BLaER1 treated with 17β-estradiol and CSF1 and Interleukin-3, amounts not matched to agents 10 nM and 100 nM (cell line): ENCODE data around the gene RTF1.
"Not testable (repeated sequence)": the region's sequence is repeated elsewhere in the genome, so short reads cannot be mapped to it uniquely, and the experiment has no call there.

ENCODE experiments used
- H3K27ac ChIP-seq, 11 experiments: shearing (Covaris generic); formaldehyde crosslinking; 2 replicates each; pipeline ENCODE4 v1.8.1; 2022
- H3K27me3 ChIP-seq, 11 experiments: shearing (Covaris generic); formaldehyde crosslinking; 2 replicates each; pipeline ENCODE4 v1.8.1; 2022
- H3K36me3 ChIP-seq, 11 experiments: shearing (Covaris generic); formaldehyde crosslinking; 2 replicates each; pipeline ENCODE4 v1.8.1; 2022
- H3K4me1 ChIP-seq, 10 experiments: shearing (Covaris generic); formaldehyde crosslinking; 2 replicates each; pipeline ENCODE4 v1.8.1; 2022
- H3K4me2 ChIP-seq, 11 experiments: shearing (Covaris generic); formaldehyde crosslinking; 2 replicates each; pipeline ENCODE4 v1.8.1; 2022
- H3K4me3 ChIP-seq, 10 experiments: shearing (Covaris generic); formaldehyde crosslinking; 2 replicates each; pipeline ENCODE4 v1.8.1; 2022
- H3K9ac ChIP-seq, 11 experiments: shearing (Covaris generic); formaldehyde crosslinking; 2 replicates each; pipeline ENCODE4 v1.8.1; 2022
- H3K9me3 ChIP-seq, 11 experiments: shearing (Covaris generic); formaldehyde crosslinking; replicated peaks in 1 of 11; 2 replicates each; pipeline ENCODE4 v1.8.1; 2022
- H4K20me1 ChIP-seq, 11 experiments: shearing (Covaris generic); formaldehyde crosslinking; 2 replicates each; pipeline ENCODE4 v1.8.1; 2022
- Cebpa-rat ChIP-seq, 11 experiments: shearing (Covaris generic); IDR thresholded peaks; 2 replicates each; pipeline ENCODE4 v1.8.1; 2022

RTF1 gene

DNA sequence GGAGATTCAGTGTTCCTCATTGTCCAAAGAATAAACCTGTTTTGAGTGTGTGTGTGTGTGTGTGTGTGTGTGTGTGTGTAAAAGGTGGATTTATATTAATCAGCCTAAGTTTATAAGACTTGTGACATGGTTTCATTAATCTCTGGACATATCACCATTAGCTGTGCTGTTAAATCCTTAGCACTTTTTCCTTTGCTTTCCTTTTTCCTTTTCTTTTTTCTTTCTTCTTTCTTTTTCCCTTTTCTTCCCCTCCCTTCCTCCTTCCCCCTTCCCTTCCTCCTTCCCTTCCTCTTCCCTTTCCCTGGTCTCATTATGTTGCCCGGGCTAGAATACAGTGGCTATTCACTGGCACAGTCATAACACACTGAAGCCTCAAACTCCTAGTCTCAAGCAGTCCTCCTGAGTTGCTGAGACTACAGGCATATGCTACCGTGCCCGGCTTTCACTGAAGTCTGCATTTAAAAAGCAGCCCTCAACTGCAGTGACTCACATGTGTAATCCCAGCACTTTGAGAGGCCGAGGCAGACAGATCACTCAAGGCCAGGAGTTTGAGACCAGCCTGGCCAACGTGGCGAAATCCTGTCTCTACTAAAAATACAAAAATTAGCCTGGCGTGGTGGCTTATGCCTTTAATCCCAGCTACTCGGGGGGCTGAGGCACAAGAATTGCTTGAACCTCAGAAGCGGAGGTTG is 48.1 kb downstream of the RTF1 start:
- no peaks in the 10 kb centered on the region for H3K9me3 ChIP-seq
- H3K4me1 ChIP-seq = peaks cover 7 to 14% (median 11%) of the 10 kb centered on the region in 10 experiments; a peak in 18 of 20 replicates
- peaks cover 88 to 100% (median 97%) of the 10 kb centered on the region in 11 experiments for H3K36me3 ChIP-seq
- no peak overlapping the region for H3K9ac ChIP-seq
- H3K27me3 ChIP-seq = no peaks in the 10 kb centered on the region
- no peak for TF ChIP-seq Cebpa-rat (IDR thresholded peaks at IDR 0.05)
- peaks cover 19 to 76% (median 49%) of the 10 kb centered on the region in 11 experiments; a peak in 18 of 22 replicates for H4K20me1 ChIP-seq
- no peak overlapping the region for H3K4me3 ChIP-seq
- H3K27ac ChIP-seq = no peak overlapping the region
- no peak overlapping the region for H3K4me2 ChIP-seq

DNA sequence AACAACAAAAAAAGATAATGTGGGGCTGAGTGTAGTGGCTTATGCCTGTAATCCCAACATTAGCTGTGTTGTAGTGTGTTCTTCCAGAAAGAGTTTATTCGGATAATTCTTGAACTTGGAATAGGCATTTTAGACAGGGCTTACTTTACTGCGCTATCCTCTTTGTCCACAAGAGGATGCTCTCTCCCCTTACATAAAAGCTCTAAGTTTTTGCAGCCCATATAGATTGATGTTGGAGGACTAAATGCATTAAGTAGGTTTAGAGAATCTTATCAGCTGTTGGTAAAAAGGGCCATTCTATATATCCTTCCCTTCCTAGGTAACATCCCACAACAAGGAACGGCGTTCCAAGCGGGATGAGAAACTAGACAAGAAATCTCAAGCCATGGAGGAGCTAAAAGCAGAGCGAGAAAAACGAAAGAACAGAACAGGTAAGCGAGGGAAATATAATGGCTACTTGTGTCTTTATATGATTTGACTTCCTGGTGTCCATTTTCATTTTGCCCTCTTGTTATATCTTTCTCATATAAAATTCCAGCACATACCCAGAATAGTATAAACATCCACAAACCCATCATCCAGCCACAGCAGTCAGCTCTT is 49.0 kb downstream of the RTF1 start:
- H3K9ac ChIP-seq = no peak overlapping the region
- peaks cover 88 to 100% (median 97%) of the 10 kb centered on the region in 11 experiments for H3K36me3 ChIP-seq
- peaks cover 19 to 76% (median 49%) of the 10 kb centered on the region in 11 experiments; a peak in 18 of 22 replicates for H4K20me1 ChIP-seq
- H3K9me3 ChIP-seq = no peaks in the 10 kb centered on the region
- TF ChIP-seq Cebpa-rat (IDR thresholded peaks at IDR 0.05) = no peak
- H3K4me3 ChIP-seq = no peak overlapping the region
- no peaks in the 10 kb centered on the region for H3K27me3 ChIP-seq
- no peak overlapping the region for H3K4me2 ChIP-seq
- H3K4me1 ChIP-seq = peaks cover 7 to 14% (median 11%) of the 10 kb centered on the region in 10 experiments; a peak in 18 of 20 replicates
- no peak overlapping the region for H3K27ac ChIP-seq

DNA sequence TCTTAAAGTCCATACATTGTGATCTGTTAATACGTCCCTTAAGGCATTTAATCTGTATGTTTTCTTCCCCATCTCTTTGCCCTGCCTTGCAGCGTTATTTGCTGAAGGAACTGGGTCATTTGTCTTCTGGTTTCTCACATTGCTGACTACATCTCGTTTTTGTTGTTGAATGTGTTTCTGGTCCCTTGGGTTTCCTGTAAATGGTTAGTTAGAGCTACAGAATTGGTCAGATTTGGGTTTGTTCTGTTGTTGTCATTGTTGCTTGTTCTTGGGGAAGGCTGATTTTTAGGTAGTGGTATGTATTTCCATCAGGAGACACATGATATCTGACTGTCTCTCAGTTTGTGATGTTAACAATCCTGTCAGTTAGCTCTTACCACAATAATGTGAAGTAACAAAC is 49.8 kb downstream of the RTF1 start:
- H3K4me1 ChIP-seq = peaks cover 6 to 11% (median 9%) of the 10 kb centered on the region in 10 experiments; a peak in 18 of 20 replicates
- no peak overlapping the region for H3K9ac ChIP-seq
- no peaks in the 10 kb centered on the region for H3K27me3 ChIP-seq
- H3K4me3 ChIP-seq = no peak overlapping the region
- H4K20me1 ChIP-seq = peaks cover 18 to 69% (median 44%) of the 10 kb centered on the region in 11 experiments; a peak in 18 of 22 replicates
- no peaks in the 10 kb centered on the region for H3K9me3 ChIP-seq
- no peak overlapping the region for H3K4me2 ChIP-seq
- TF ChIP-seq Cebpa-rat (IDR thresholded peaks at IDR 0.05) = no peak
- H3K36me3 ChIP-seq = peaks cover 88 to 100% (median 98%) of the 10 kb centered on the region in 11 experiments
- H3K27ac ChIP-seq = no peak overlapping the region

DNA sequence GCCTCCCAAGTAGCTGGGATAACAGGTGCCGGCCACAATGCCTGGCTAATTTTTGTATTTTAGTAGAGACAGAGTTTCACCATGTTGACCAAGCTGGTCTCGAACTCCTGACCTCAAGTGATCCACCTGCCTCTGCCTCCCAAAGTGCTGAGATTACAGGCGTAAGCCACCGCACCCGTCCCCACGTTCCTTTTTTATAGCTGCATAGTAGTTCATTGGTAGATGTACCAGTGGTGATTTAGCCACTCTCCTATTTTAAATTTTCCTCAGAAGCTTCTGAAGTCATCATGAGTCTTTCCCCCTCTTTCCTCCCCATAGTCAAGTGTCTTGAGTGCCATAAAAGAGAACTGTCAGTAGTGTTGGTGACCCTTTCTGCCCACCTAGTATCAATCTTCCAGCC is 52.7 kb downstream of the RTF1 start:
- not testable (repeated sequence) for H3K9me3 ChIP-seq, H3K9ac ChIP-seq, H3K4me1 ChIP-seq, H3K27ac ChIP-seq, H3K4me3 ChIP-seq, H3K4me2 ChIP-seq, H3K27me3 ChIP-seq
- peaks cover 91 to 100% (median 99%) of the 10 kb centered on the region in 11 experiments for H3K36me3 ChIP-seq
- H4K20me1 ChIP-seq = peaks cover 11 to 42% (median 19%) of the 10 kb centered on the region in 11 experiments; a peak in 14 of 22 replicates

DNA sequence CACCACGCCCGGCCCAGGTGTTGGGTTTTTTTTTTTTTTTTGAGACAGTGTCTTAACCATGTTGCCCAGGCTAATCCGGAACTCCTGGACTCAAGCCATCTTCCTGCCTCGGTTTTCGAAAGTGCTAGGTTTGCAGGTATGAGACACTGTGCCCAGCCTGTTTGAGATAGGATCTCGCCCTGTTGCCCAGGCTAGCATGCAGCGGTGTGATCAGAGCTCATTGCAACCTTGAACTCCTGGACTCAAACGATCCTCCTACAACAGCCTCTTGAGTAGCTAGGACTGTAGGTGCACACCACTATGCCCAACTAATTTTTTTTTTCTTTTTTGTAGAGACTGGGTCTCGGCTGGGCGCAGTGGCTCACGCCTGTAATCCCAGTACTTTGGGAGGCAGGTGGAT is 56.5 kb downstream of the RTF1 start:
- no peak overlapping the region for H3K4me2 ChIP-seq
- H3K4me1 ChIP-seq = 0 out of 20 replicates have a peak, but pooled peaks cover 0 to 5% (median 0%) of the 10 kb centered on the region in 10 experiments
- no peak for TF ChIP-seq Cebpa-rat (IDR thresholded peaks at IDR 0.05)
- H3K4me3 ChIP-seq = no peak overlapping the region
- no peaks in the 10 kb centered on the region for H3K27me3 ChIP-seq
- peaks cover 0 to 14% (median 0%) of the 10 kb centered on the region in 11 experiments; a peak in 5 of 22 replicates for H4K20me1 ChIP-seq
- no peaks in the 10 kb centered on the region for H3K9me3 ChIP-seq
- no peak overlapping the region for H3K27ac ChIP-seq
- no peak overlapping the region for H3K9ac ChIP-seq
- H3K36me3 ChIP-seq = peaks cover 98 to 100% (median 100%) of the 10 kb centered on the region in 11 experiments

DNA sequence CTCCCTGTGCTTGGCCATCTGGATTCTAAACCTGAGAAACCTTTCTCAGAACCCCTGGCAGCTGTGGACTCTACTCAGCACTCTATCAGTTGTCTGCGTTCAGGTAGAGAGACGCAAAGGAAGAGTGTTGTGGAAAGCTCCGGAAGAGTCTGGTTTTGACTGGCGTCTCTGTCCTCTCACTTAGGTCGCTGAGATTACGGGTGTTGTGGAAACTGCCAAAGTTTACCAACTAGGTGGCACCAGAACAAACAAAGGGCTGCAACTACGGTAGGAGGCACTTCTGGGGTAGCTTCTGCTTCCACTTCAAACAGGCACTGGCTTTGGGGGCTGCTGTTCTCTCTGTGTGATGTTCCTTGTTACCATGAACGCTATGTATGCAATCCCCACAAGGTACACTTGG is 57.5 kb downstream of the RTF1 start:
- Histone ChIP-seq H4K20me1 (peaks cover 0 to 13% (median 0%) of the 10 kb centered on the region in 11 experiments; a peak in 4 of 22 replicates), H3K9ac (no peak overlapping the region), H3K4me2 (no peak overlapping the region), H3K27ac (no peak overlapping the region), H3K27me3 (no peaks in the 10 kb centered on the region), H3K4me3 (no peak overlapping the region), H3K36me3 (peaks cover 98 to 100% (median 100%) of the 10 kb centered on the region in 11 experiments), H3K9me3 (no peaks in the 10 kb centered on the region), H3K4me1 (0 out of 20 replicates have a peak, but pooled peaks cover 0 to 5% (median 0%) of the 10 kb centered on the region in 10 experiments)
- no peak for TF ChIP-seq Cebpa-rat (IDR thresholded peaks at IDR 0.05)

DNA sequence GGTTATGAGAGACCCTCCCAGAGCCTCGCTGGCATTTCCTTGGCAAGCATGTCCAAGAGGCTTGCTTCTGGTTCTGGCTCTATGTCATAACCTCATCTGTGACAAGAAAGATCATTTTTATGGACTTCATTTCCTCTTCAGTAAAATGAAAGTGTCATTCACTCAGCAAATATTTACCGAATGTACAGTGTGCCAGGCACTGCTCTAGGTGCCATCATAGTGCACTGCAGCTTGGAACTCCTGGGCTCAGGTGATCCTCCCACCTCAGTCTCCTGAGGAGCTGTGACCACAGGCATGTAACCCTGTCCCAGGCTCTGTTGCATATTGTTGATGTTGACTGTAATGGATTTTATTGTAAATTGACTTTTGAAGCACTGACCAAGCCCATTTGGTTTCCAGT is 58.0 kb downstream of the RTF1 start:
- Histone ChIP-seq H3K27ac (no peak overlapping the region), H3K4me3 (no peak overlapping the region), H3K36me3 (peaks cover 98 to 100% (median 100%) of the 10 kb centered on the region in 11 experiments), H3K9me3 (no peaks in the 10 kb centered on the region), H3K9ac (no peak overlapping the region), H3K27me3 (no peaks in the 10 kb centered on the region), H3K4me2 (no peak overlapping the region), H3K4me1 (0 out of 20 replicates have a peak, but pooled peaks cover 0 to 5% (median 0%) of the 10 kb centered on the region in 10 experiments), H4K20me1 (peaks cover 0 to 13% (median 0%) of the 10 kb centered on the region in 11 experiments; a peak in 2 of 22 replicates)
- TF ChIP-seq Cebpa-rat (IDR thresholded peaks at IDR 0.05) = no peak

DNA sequence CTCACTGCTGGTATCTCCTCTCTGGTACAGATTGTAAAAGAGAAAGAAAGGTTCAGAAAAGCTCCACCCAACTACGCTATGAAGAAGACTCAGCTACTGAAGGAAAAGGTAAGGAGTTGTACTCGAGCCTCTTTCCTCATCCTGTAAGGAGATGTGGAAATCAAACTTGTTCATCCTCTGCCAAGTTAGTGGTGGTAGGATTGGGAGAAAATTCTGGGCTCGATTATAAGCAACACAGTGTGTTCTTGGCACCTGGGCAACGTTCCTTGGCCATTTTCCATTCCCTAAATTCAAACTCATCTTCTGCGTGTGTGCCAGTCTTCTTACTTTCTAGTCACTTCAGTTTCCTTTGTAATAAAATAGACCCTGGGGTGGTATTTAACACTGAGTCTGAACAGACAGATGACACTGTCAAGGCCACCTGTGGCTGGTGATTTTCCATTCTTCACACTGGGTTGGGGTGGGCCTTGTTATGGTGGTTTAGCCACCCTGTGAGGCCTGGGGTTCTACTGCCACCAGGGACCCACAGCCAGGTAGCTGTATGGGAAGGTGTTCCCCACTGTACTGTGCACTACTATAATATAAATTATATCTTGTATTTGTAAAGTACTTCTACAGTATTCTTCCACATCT is 59.6 kb downstream of the RTF1 start:
- Histone ChIP-seq H3K27me3 (no peaks in the 10 kb centered on the region), H3K4me2 (no peak overlapping the region), H3K9me3 (peaks cover 0 to 6% (median 2%) of the 10 kb centered on the region in 11 experiments; a peak in 7 of 22 replicates), H3K4me1 (0 out of 20 replicates have a peak, but pooled peaks cover 0 to 5% (median 0%) of the 10 kb centered on the region in 10 experiments), H3K9ac (no peak overlapping the region), H3K36me3 (peaks cover 99 to 100% (median 100%) of the 10 kb centered on the region in 11 experiments), H3K4me3 (no peak overlapping the region), H3K27ac (0 out of 22 replicates have a peak overlapping the region, but pooled peaks of 1 of the 11 experiments have one; percentile 5), H4K20me1 (peaks cover 0 to 13% (median 0%) of the 10 kb centered on the region in 11 experiments; a peak in 3 of 22 replicates)
- no peak for TF ChIP-seq Cebpa-rat (IDR thresholded peaks at IDR 0.05)
